GM12878 (cell line): ENCODE results near the gene ARHGAP26. TPM values are rescaled to one million over a fixed set of nuclear protein-coding genes. Genes with fewer than 3 reads are reported as not detected.

ENCODE experiments used
- ATF3 ChIP-seq: IDR thresholded peaks from 2 replicates; pipeline ENCODE4 v1.6.1; 2011; ENCODE audit warnings: low read depth, mild to moderate bottlenecking, low read length, moderate library complexity, borderline replicate concordance; ENCODE audit errors: extremely low read depth
- CHD4 ChIP-seq: fragments of 200-600 bp; sonication (generic); IDR thresholded peaks from 2 replicates; pipeline ENCODE4 v1.6.1; 2016; ENCODE audit warnings: mild to moderate bottlenecking
- CTCF ChIP-seq, 3 experiments: IDR thresholded peaks in 2 of 3; conservative IDR thresholded peaks in 1 of 3; 2 replicates each; pipeline ENCODE4 v1.5.1; 2011; ENCODE audit warnings: low read depth in 3 of 3, low read length in 3 of 3, mild to moderate bottlenecking in 3 of 3, control low read depth in 2 of 3, moderate library complexity in 2 of 3, inconsistent platforms in 1 of 3, mixed read lengths in 1 of 3; ENCODE audit not compliant: control insufficient read depth in 2 of 3, insufficient read depth in 1 of 3; ENCODE audit errors: extremely low read depth in 1 of 3
- HDAC2 ChIP-seq: fragments of 200-600 bp; sonication (generic); IDR thresholded peaks from 2 replicates; pipeline ENCODE4 v1.6.1; 2017
- HDAC6 ChIP-seq: fragments of 200-600 bp; sonication (generic); IDR thresholded peaks from one replicate; pipeline ENCODE4 v1.8.0; 2017; ENCODE audit warnings: antibody characterized with exemption; ENCODE audit not compliant: unreplicated experiment
- HDGF ChIP-seq: fragments of 450-650 bp; IDR thresholded peaks from 2 replicates; pipeline ENCODE4 v1.6.1; 2016; ENCODE audit warnings: antibody characterized with exemption
- JUNB ChIP-seq: IDR thresholded peaks from 2 replicates; pipeline ENCODE4 v1.6.1; 2016; ENCODE audit warnings: antibody characterized with exemption, mild to moderate bottlenecking
- KLF5 ChIP-seq: fragments of 450-650 bp; IDR thresholded peaks from 2 replicates; pipeline ENCODE4 v1.6.1; 2014; ENCODE audit warnings: mild to moderate bottlenecking; ENCODE audit not compliant: partially characterized antibody
- LARP7 ChIP-seq: fragments of 450-650 bp; IDR thresholded peaks from 2 replicates; pipeline ENCODE4 v1.6.1; 2017; ENCODE audit warnings: mild to moderate bottlenecking
- MXI1 ChIP-seq: fragments of 150-350 bp; IDR thresholded peaks from 2 replicates; pipeline ENCODE4 v1.6.1; 2011; ENCODE audit warnings: low read depth, mild to moderate bottlenecking, inconsistent platforms, low read length, improper control_type of control experiment
- NFXL1 ChIP-seq: fragments of 450-650 bp; IDR thresholded peaks from 2 replicates; pipeline ENCODE4 v1.6.1; 2017; ENCODE audit warnings: antibody characterized with exemption, mild to moderate bottlenecking, borderline replicate concordance
- RFX5 ChIP-seq: IDR thresholded peaks from 2 replicates; pipeline ENCODE4 v1.6.1; 2011; ENCODE audit warnings: low read depth, low read length, improper control_type of control experiment
- SMAD5 ChIP-seq: IDR thresholded peaks from 2 replicates; pipeline ENCODE4 v1.6.1; 2016; ENCODE audit warnings: antibody characterized with exemption, low read depth
- SREBF1 ChIP-seq: IDR thresholded peaks from 2 replicates; pipeline ENCODE4 v1.6.1; 2012; ENCODE audit warnings: mild to moderate bottlenecking, low read length
- STAT1 ChIP-seq: fragments of 450-650 bp; conservative IDR thresholded peaks from 2 replicates; pipeline ENCODE4 v1.6.1; 2014; ENCODE audit warnings: antibody characterized with exemption, mild to moderate bottlenecking
- TCF7 ChIP-seq: IDR thresholded peaks from 2 replicates; pipeline ENCODE4 v1.6.1; 2014; ENCODE audit warnings: antibody characterized with exemption, borderline replicate concordance
- ZNF622 ChIP-seq: fragments of 450-650 bp; IDR thresholded peaks from 2 replicates; pipeline ENCODE4 v1.6.1; 2017; ENCODE audit warnings: mild to moderate bottlenecking, inconsistent platforms
- ZSCAN29 ChIP-seq: fragments of 450-650 bp; IDR thresholded peaks from 2 replicates; pipeline ENCODE4 v1.6.1; 2017; ENCODE audit warnings: mild to moderate bottlenecking, moderate library complexity
- polyA plus RNA-seq, 11 experiments: library from polyadenylated mRNA; depleted of rRNA in 4 of 11; unstranded in 6 of 11; stranded (reverse) in 5 of 11; fragments of >200 nt; fragmentation: Nextera tagmentation in 4 of 11; fragmentation: Illumina TruSeq in 1 of 11; extraction: Ambion mirVana in 4 of 11; extraction: Trizol in 1 of 11; gene quantifications; 1 replicate in 1 of 11; 2 replicates in 10 of 11; pipeline versions ENCODE4 v1.2.1 to v1.2.3, GENCODE V29; 2011 to 2016; ENCODE audit warnings: inconsistent platforms in 2 of 11, missing spikeins in 2 of 11, low read depth in 1 of 11
- total RNA-seq, 4 experiments: library from RNA; depleted of rRNA in 3 of 4; stranded (reverse); fragments of >200 nt in 3 of 4; fragmentation: Illumina TruSeq in 1 of 4; extraction: Trizol in 1 of 4; gene quantifications; 2 replicates each; pipeline versions ENCODE4 v1.2.1 to v1.2.3, GENCODE V29; 2013 to 2021

The ARHGAP26 gene
- total and polyA plus RNA-seq, 10 of the 15 experiments (the other 5 are each of a cell fraction or from before 2014, with no cell fraction given), result 9.4 to 41.5 (median 19.3) TPM

GRCh38 chr5:142769793-142770649 is at the start of gene ARHGAP26 (continued):
- TF ChIP-seq NFXL1 (no peak), HDAC6 (no peak), KLF5 (no peak), STAT1 (no peak), ZSCAN29 (no peak), CHD4 (no peak), LARP7 (peak; percentile 45; the same call in 1 of the 2 replicates), HDGF (peak; percentile 93), TCF7 (no peak), RFX5 (peak; percentile 77), CTCF (IDR thresholded peaks at IDR 0.05 in 2 of 3, conservative IDR thresholded peaks at IDR 0.05 in 1 of 3; ENCODE audit: control insufficient read depth in 2 of 3, extremely low read depth in 1 of 3, insufficient read depth in 1 of 3, low read depth in 3 of 3, low read length in 3 of 3) (peak in 2 of 3 experiments; percentile 17 to 35; a peak in 2 of 6 replicates), JUNB (no peak), ATF3 (no peak), SMAD5 (no peak), SREBF1 (no peak), ZNF622 (peak; percentile 55; the same call in 1 of the 2 replicates), HDAC2 (no peak), MXI1 (no peak)
